Stomach (tissue), 9 donors: ENCODE data around the gene GOLGA7B. TPM values are rescaled to one million over a fixed set of nuclear protein-coding genes. Genes with fewer than 3 reads are reported as not detected.

Experiments used
- DNase-seq, 2 donors: peaks; one replicate each; pipeline versions ENCODE4 v3.0.0 to v3.0.0-alpha.2; 2013 to 2019
- H3K27ac ChIP-seq, 5 donors: fragments of 200-600 bp in 4 of 5; sonication (generic) in 4 of 5; one replicate each; pipeline ENCODE4 v1.5.1; 2013 to 2019; ENCODE audit warnings: mild to moderate bottlenecking in 1 of 5, moderate library complexity in 1 of 5
- H3K27me3 ChIP-seq, 3 donors: fragments of 200-600 bp; sonication (generic); one replicate each; pipeline ENCODE4 v1.5.1; 2017 to 2019; ENCODE audit warnings: mixed run types in 1 of 3
- H3K36me3 ChIP-seq, 4 donors: fragments of 200-600 bp; sonication (generic); 1 replicate in 3 of 4; 2 replicates in 1 of 4; pipeline ENCODE4 v1.5.1; 2016 to 2019
- H3K4me1 ChIP-seq, 4 donors: fragments of 200-600 bp; sonication (generic); one replicate each; pipeline ENCODE4 v1.5.1; 2016 to 2019
- H3K4me3 ChIP-seq, 4 donors: fragments of 200-600 bp; sonication (generic) in 3 of 4; one replicate each; pipeline ENCODE4 v1.5.1; 2016 to 2019; ENCODE audit warnings: mild to moderate bottlenecking in 1 of 4
- H3K9me3 ChIP-seq, 4 donors: fragments of 200-600 bp; sonication (generic); one replicate each; pipeline ENCODE4 v1.5.1; 2016 to 2019
- EP300 ChIP-seq: sonication (generic); formaldehyde crosslinking; IDR thresholded peaks from one replicate; pipeline ENCODE4 v1.6.1; 2017; ENCODE audit warnings: antibody characterized with exemption
- POLR2A ChIP-seq, 4 donors: fragments of 450-650 bp; IDR thresholded peaks; one replicate each; pipeline ENCODE4 v1.6.1; 2016; ENCODE audit warnings: antibody characterized with exemption in 4 of 4, control low read depth in 2 of 4, mild to moderate bottlenecking in 1 of 4, moderate library complexity in 1 of 4
- POLR2AphosphoS5 ChIP-seq, 3 donors: sonication (generic); formaldehyde crosslinking; IDR thresholded peaks; one replicate each; pipeline ENCODE4 v1.6.1; 2016; ENCODE audit warnings: antibody characterized with exemption in 3 of 3
- WGBS, 5 donors: extraction: QIAGEN DNeasy Blood & Tissue Kit in 3 of 5; methylation state at CpG; one replicate each; pipeline versions ENCODE4 v1.1.5 to v1.1.7; 2013 to 2018; 5-methylcytosine and 5-hydroxymethylcytosine counted together
- intact Hi-C: fragments of 100-400 bp; cut with DNase I; formaldehyde crosslinking; loops from one replicate; pipeline ENCODE4 v1.15.1; 2023; ENCODE audit warnings: low total_unique reads
- polyA plus RNA-seq, 3 donors: library from polyadenylated mRNA; stranded (reverse); fragments of 200-250 nt; gene quantifications; one replicate each; pipeline ENCODE4 v1.2.3, GENCODE V29; 2013
- total RNA-seq, 5 donors: library from RNA; depleted of rRNA; stranded (reverse); fragments of >200 nt; gene quantifications; one replicate each; pipeline versions ENCODE4 v1.1.0 to v1.2.3, GENCODE V29; 2014 to 2016
- TF ChIP-seq, protein P1 (sequence below), 7 experiments: fragments of 450-650 bp in 4 of 7; fragments of 200-600 bp in 3 of 7; sonication (generic) in 3 of 7; IDR thresholded peaks; one replicate each; pipeline ENCODE4 v1.5.1; 2016 to 2019; ENCODE audit warnings: antibody characterized with exemption in 7 of 7, control low read depth in 2 of 7, mild to moderate bottlenecking in 1 of 7
- donor health status: healthy with polysubstance abuse.
- donor health status: Bipolar disorder and iron deficiency.
- donor health status: healthy.

Gene GOLGA7B
- total and polyA plus RNA-seq, 8 donors: 0.31 to 2.8 (median 0.83) TPM

- 47 to 53% (median 50%) methylated on average over 3 of the region's 3 CpGs for WGBS, 5 donors
- H3K27me3 ChIP-seq: peaks cover 0 to 69% (median 39%) of the 10 kb centered on the region in 3 donors
- peaks cover 6 to 26% (median 15%) of the 10 kb centered on the region in 4 donors for H3K4me1 ChIP-seq
- H3K4me3 ChIP-seq: no peak overlapping the region
- no peak for DNase-seq
- TF ChIP-seq, protein P1, sequence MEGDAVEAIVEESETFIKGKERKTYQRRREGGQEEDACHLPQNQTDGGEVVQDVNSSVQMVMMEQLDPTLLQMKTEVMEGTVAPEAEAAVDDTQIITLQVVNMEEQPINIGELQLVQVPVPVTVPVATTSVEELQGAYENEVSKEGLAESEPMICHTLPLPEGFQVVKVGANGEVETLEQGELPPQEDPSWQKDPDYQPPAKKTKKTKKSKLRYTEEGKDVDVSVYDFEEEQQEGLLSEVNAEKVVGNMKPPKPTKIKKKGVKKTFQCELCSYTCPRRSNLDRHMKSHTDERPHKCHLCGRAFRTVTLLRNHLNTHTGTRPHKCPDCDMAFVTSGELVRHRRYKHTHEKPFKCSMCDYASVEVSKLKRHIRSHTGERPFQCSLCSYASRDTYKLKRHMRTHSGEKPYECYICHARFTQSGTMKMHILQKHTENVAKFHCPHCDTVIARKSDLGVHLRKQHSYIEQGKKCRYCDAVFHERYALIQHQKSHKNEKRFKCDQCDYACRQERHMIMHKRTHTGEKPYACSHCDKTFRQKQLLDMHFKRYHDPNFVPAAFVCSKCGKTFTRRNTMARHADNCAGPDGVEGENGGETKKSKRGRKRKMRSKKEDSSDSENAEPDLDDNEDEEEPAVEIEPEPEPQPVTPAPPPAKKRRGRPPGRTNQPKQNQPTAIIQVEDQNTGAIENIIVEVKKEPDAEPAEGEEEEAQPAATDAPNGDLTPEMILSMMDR (IDR thresholded peaks at IDR 0.05): no peak
- TF ChIP-seq EP300 (no peak), POLR2AphosphoS5 (IDR thresholded peaks at IDR 0.05) (no peak), POLR2A (IDR thresholded peaks at IDR 0.05) (no peak)
- intact Hi-C loops: no loop called here
- no peak overlapping the region for H3K27ac ChIP-seq
- H3K9me3 ChIP-seq: no peaks in the 10 kb centered on the region
- H3K36me3 ChIP-seq: no peaks in the 10 kb centered on the region
These were observed 2.6 kb downstream of the GOLGA7B start for GRCh38 chr10:97852277-97852676.

- no peaks in the 10 kb centered on the region for H3K9me3 ChIP-seq
- TF ChIP-seq POLR2AphosphoS5 (IDR thresholded peaks at IDR 0.05) (no peak), POLR2A (IDR thresholded peaks at IDR 0.05) (no peak), EP300 (no peak)
- TF ChIP-seq, protein P1 (IDR thresholded peaks at IDR 0.05): no peak
- H3K4me1 ChIP-seq: peaks cover 6 to 26% (median 15%) of the 10 kb centered on the region in 4 donors
- no peaks in the 10 kb centered on the region for H3K36me3 ChIP-seq
- 80 to 95% (median 88%) methylated on average over 4 of the region's 4 CpGs for WGBS, 5 donors
- peaks cover 0 to 72% (median 39%) of the 10 kb centered on the region in 3 donors for H3K27me3 ChIP-seq
- no peak overlapping the region for H3K27ac ChIP-seq
- no peak for DNase-seq
- no peak overlapping the region for H3K4me3 ChIP-seq
- intact Hi-C loops: no loop called here
These were observed 3.3 kb downstream of the GOLGA7B start for GRCh38 chr10:97852840-97853405.

DNA sequence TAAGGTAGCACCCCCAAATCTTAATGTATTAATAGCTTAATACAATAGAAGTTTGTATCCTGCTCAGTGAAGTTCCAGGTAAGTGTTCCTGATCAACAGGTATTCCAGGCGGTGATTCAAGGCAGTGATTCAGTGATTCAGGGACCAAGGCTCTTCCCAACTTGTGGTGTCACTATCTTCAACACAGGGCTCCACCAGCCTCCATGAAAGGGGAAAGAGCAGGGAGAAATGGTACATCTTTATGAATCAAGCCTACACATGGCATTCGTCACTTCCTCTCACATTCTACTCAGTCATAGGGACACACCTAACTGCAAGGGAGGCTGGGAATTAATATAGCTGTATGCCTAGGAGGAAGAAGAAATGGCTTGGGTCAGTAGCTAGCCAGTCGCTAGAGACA is 5.1 kb downstream of the GOLGA7B start:
- H3K27me3 ChIP-seq: peaks cover 0 to 70% (median 27%) of the 10 kb centered on the region in 3 donors

GRCh38 chr10:97858001-97858439 is 8.4 kb downstream of the GOLGA7B start:
- Histone ChIP-seq H3K36me3 (no peaks in the 10 kb centered on the region), H3K27ac (no peak overlapping the region)
- 42 to 55% (median 50%) methylated on average over 1 of the region's 1 CpG for whole genome bisulfite sequencing, 5 donors

More for the DNA sequence above, 5.1 kb downstream of the GOLGA7B start:
- no peak overlapping the region for H3K4me3 ChIP-seq
- H3K36me3 ChIP-seq: no peaks in the 10 kb centered on the region
- TF ChIP-seq, protein P1 (IDR thresholded peaks at IDR 0.05): no peak
- TF ChIP-seq POLR2AphosphoS5 (IDR thresholded peaks at IDR 0.05) (no peak), EP300 (no peak), POLR2A (IDR thresholded peaks at IDR 0.05) (no peak)
- WGBS, 5 donors: 79 to 93% (median 85%) methylated on average over 3 of the region's 3 CpGs
- peaks cover 6 to 14% (median 10%) of the 10 kb centered on the region in 4 donors for H3K4me1 ChIP-seq
- no peaks in the 10 kb centered on the region for H3K9me3 ChIP-seq
- intact Hi-C loops: no loop called here
- DNase-seq: no peak
- H3K27ac ChIP-seq: no peak overlapping the region

More at GRCh38 chr10:97858001-97858439, 8.4 kb downstream of the GOLGA7B start:
- TF ChIP-seq POLR2A (IDR thresholded peaks at IDR 0.05) (no peak), POLR2AphosphoS5 (IDR thresholded peaks at IDR 0.05) (no peak), EP300 (no peak)
- TF ChIP-seq, protein P1 (IDR thresholded peaks at IDR 0.05): no peak
- Histone ChIP-seq H3K4me1 (no peaks in the 10 kb centered on the region), H3K9me3 (no peaks in the 10 kb centered on the region), H3K4me3 (no peak overlapping the region), H3K27me3 (peaks cover 0 to 60% (median 3%) of the 10 kb centered on the region in 3 donors)
- peak in 1 of 2 donors; percentile 29 for DNase-seq
- intact Hi-C loops: no loop called here
